K562 (cell line): Measurements from ENCODE around the gene NPIPA3. TPM values are rescaled to one million over a fixed set of nuclear protein-coding genes. Genes with fewer than 3 reads are reported as not detected.

Experiments used
- ARID3B ChIP-seq: fragments of 250-450 bp; sonication (Bioruptor Pico); IDR thresholded peaks from 2 replicates; pipeline ENCODE4 v1.4.0; 2020; ENCODE audit warnings: borderline replicate concordance
- ATF1 ChIP-seq, 2 experiments: fragments of 450-650 bp in 1 of 2; IDR thresholded peaks; 2 replicates each; pipeline ENCODE4 v1.6.1; 2016; ENCODE audit warnings: missing compliant biosample characterization in 1 of 2, missing genetic modification characterization in 1 of 2
- BRD4 ChIP-seq: fragments of 200-600 bp; sonication (generic); IDR thresholded peaks from 2 replicates; pipeline ENCODE4 v1.6.1; 2017; ENCODE audit warnings: inconsistent platforms
- CBFA2T2 ChIP-seq: fragments of 450-650 bp; conservative IDR thresholded peaks from 2 replicates; pipeline ENCODE4 v1.6.1; 2017; ENCODE audit warnings: mild to moderate bottlenecking
- CGGBP1 ChIP-seq: fragments of 250-450 bp; sonication (Bioruptor Pico); IDR thresholded peaks from 2 replicates; pipeline ENCODE4 v1.9.0; 2021; ENCODE audit warnings: mild to moderate bottlenecking
- CHD4 ChIP-seq: fragments of 200-600 bp; sonication (generic); IDR thresholded peaks from 3 replicates; pipeline ENCODE4 v1.6.1; 2012; ENCODE audit warnings: low read depth, mild to moderate bottlenecking, mixed read lengths, low read length, inconsistent platforms; ENCODE audit not compliant: insufficient read depth, insufficient replicate concordance, poor library complexity, severe bottlenecking
- CREBBP ChIP-seq: IDR thresholded peaks from one replicate; pipeline ENCODE4 v1.6.1; 2012; ENCODE audit warnings: low read depth, mild to moderate bottlenecking, control low read depth, inconsistent platforms, low read length
- CREM ChIP-seq: IDR thresholded peaks from 2 replicates; pipeline ENCODE4 v1.6.1; 2014; ENCODE audit warnings: antibody characterized with exemption, low read depth
- CTBP1 ChIP-seq: fragments of 450-650 bp; IDR thresholded peaks from 2 replicates; pipeline ENCODE4 v1.6.1; 2016; ENCODE audit warnings: borderline replicate concordance
- FUS ChIP-seq: fragments of 200-400 bp; formaldehyde crosslinking; optimal IDR thresholded peaks from 2 replicates; pipeline ENCODE3; 2017; ENCODE audit warnings: low read depth, low read length
- HNRNPH1 ChIP-seq: fragments of 200-400 bp; formaldehyde crosslinking; optimal IDR thresholded peaks from 2 replicates; pipeline ENCODE3; 2017; ENCODE audit warnings: low read depth, mild to moderate bottlenecking, low read length, moderate library complexity
- HOXB6 ChIP-seq: fragments of 250-450 bp; sonication (Bioruptor Pico); IDR thresholded peaks from 2 replicates; pipeline ENCODE4 v1.5.1; 2022; ENCODE audit warnings: mild to moderate bottlenecking, borderline replicate concordance
- IRF9 ChIP-seq: fragments of 450-650 bp; IDR thresholded peaks from 2 replicates; pipeline ENCODE4 v1.6.1; 2016; ENCODE audit warnings: missing biosample characterization, missing genetic modification characterization
- MEF2D ChIP-seq: conservative IDR thresholded peaks from 2 replicates; pipeline ENCODE4 v1.6.1; 2016; ENCODE audit warnings: low read depth, missing genetic modification characterization, missing compliant biosample characterization
- NCOA4 ChIP-seq: fragments of 450-650 bp; IDR thresholded peaks from 2 replicates; pipeline ENCODE4 v1.6.1; 2018; ENCODE audit warnings: mild to moderate bottlenecking; ENCODE audit not compliant: partially characterized antibody
- NONO ChIP-seq, 2 experiments: fragments of 200-400 bp in 1 of 2; fragments of 450-650 bp in 1 of 2; formaldehyde crosslinking in 1 of 2; IDR thresholded peaks; 2 replicates each; pipeline ENCODE4 v1.6.1; 2017; ENCODE audit warnings: low read depth in 2 of 2, mild to moderate bottlenecking in 2 of 2, moderate library complexity in 2 of 2, low read length in 1 of 2
- POLR2AphosphoS5 ChIP-seq: IDR thresholded peaks from 2 replicates; pipeline ENCODE4 v1.6.1; 2011; ENCODE audit warnings: mild to moderate bottlenecking, low read depth, low read length, moderate library complexity; ENCODE audit not compliant: control insufficient read depth, insufficient read depth
- POLR3G ChIP-seq: IDR thresholded peaks from 2 replicates; pipeline ENCODE4 v1.6.1; 2011; ENCODE audit not compliant: insufficient read length, insufficient replicate concordance; ENCODE audit errors: extremely low read depth
- RBBP5 ChIP-seq: fragments of 200-600 bp; sonication (generic); IDR thresholded peaks from 2 replicates; pipeline ENCODE4 v1.6.1; 2012; ENCODE audit warnings: borderline replicate concordance, mild to moderate bottlenecking, low read length, control low read depth, inconsistent platforms; ENCODE audit not compliant: insufficient read depth, poor library complexity, severe bottlenecking
- SAP30 ChIP-seq: fragments of 200-600 bp; sonication (generic); IDR thresholded peaks from 2 replicates; pipeline ENCODE4 v1.6.1; 2012; ENCODE audit warnings: borderline replicate concordance, low read depth, mild to moderate bottlenecking, moderate library complexity, low read length, control low read depth, inconsistent platforms; ENCODE audit not compliant: insufficient read depth, poor library complexity, severe bottlenecking
- SMAD3 ChIP-seq: fragments of 450-650 bp; formaldehyde crosslinking; conservative IDR thresholded peaks from 2 replicates; pipeline ENCODE4 v1.4.0; 2020; ENCODE audit warnings: mild to moderate bottlenecking
- SNAPC5 ChIP-seq: fragments of 250-450 bp; sonication (Bioruptor Pico); IDR thresholded peaks from 2 replicates; pipeline ENCODE4 v1.8.0; 2021; ENCODE audit warnings: moderate library complexity, mild to moderate bottlenecking, inconsistent platforms
- SNIP1 ChIP-seq: fragments of 450-650 bp; IDR thresholded peaks from 2 replicates; pipeline ENCODE4 v1.7.1; 2017; ENCODE audit warnings: low read depth, mild to moderate bottlenecking
- SPI1 ChIP-seq: IDR thresholded peaks from 2 replicates; pipeline ENCODE4 v1.6.1; 2011; ENCODE audit warnings: low read depth, low read length, control low read depth, borderline replicate concordance
- SREBF2 ChIP-seq: sonication (generic); formaldehyde crosslinking; IDR thresholded peaks from 2 replicates; pipeline ENCODE4 v1.4.0; 2020; ENCODE audit warnings: mild to moderate bottlenecking, missing genetic modification reagents
- TRIM24 ChIP-seq, 2 experiments: fragments of 450-650 bp; IDR thresholded peaks; 2 replicates each; pipeline ENCODE4 v1.6.1; 2016
- TSC22D4 ChIP-seq: fragments of 450-650 bp; IDR thresholded peaks from 2 replicates; pipeline ENCODE4 v1.6.1; 2016; ENCODE audit warnings: missing genetic modification characterization, missing biosample characterization, control low read depth
- ZNF239 ChIP-seq: fragments of 250-450 bp; sonication (Bioruptor Pico); IDR thresholded peaks from 2 replicates; pipeline ENCODE4 v1.4.0; 2020; ENCODE audit warnings: mild to moderate bottlenecking
- polyA plus RNA-seq, 8 experiments: library from polyadenylated mRNA; depleted of rRNA in 4 of 8; stranded (reverse) in 5 of 8; unstranded in 3 of 8; fragments of >200 nt; fragmentation: Nextera tagmentation in 2 of 8; fragmentation: Illumina TruSeq in 1 of 8; extraction: Ambion mirVana in 2 of 8; extraction: Trizol in 1 of 8; gene quantifications; 2 replicates each; pipeline versions ENCODE4 v1.2.1 to v1.2.3, GENCODE V29; 2011 to 2014; ENCODE audit warnings: inconsistent platforms in 1 of 8, missing spikeins in 1 of 8
- total RNA-seq, 7 experiments: library from RNA; depleted of rRNA in 6 of 7; stranded (reverse); fragments of >200 nt in 6 of 7; fragmentation: Illumina TruSeq in 2 of 7; extraction: Trizol in 2 of 7; gene quantifications; 2 replicates each; pipeline versions ENCODE4 v1.2.1 to v1.2.3, GENCODE V29; 2011 to 2021; ENCODE audit warnings: low replicate concordance in 1 of 7

NPIPA3 gene
- total and polyA plus RNA-seq, 9 of the 15 experiments (the other 6 are each of a cell fraction or from before 2014, with no cell fraction given) = 1.1 to 6.6 (median 2.0) TPM

GRCh38 chr16:14672403-14672971 is 30.7 kb upstream of the NPIPA3 start (continued):
- TF ChIP-seq HNRNPH1 (no peak), MEF2D (tag) (no peak), CREM (no peak), CHD4 (no peak), SREBF2 (CRISPR knock-in tag) (no peak), NONO (IDR thresholded peaks at IDR 0.05; ENCODE audit: low read depth in 2 of 2, low read length in 1 of 2) (no peak), IRF9 (no peak), FUS (no peak), ATF1 (CRISPR knock-in tag; IDR thresholded peaks at IDR 0.05) (no peak), ATF1 (tag; IDR thresholded peaks at IDR 0.05) (no peak), POLR2AphosphoS5 (no peak), SNIP1 (no peak), TRIM24 (IDR thresholded peaks at IDR 0.05) (no peak), SNAPC5 (CRISPR knock-in tag) (no peak), ZNF239 (no peak), CTBP1 (no peak), ARID3B (CRISPR knock-in tag) (no peak), HOXB6 (CRISPR knock-in tag) (no peak), TSC22D4 (tag) (no peak), CBFA2T2 (0 out of 2 replicates have a peak, but pooled peaks have one; percentile 21), CGGBP1 (CRISPR knock-in tag) (no peak), NCOA4 (no peak), SAP30 (no peak), RBBP5 (no peak), BRD4 (no peak), SMAD3 (CRISPR knock-in tag) (no peak), POLR3G (no peak), CREBBP (no peak), SPI1 (no peak)
